ENCODE results near the gene KIF13A. TPM values are rescaled to one million over a fixed set of nuclear protein-coding genes. Genes with fewer than 3 reads are reported as not detected.

The KIF13A gene
- polyA plus RNA-seq, 4 donors: 24.9 to 34.9 (median 28.7) TPM

DNA sequence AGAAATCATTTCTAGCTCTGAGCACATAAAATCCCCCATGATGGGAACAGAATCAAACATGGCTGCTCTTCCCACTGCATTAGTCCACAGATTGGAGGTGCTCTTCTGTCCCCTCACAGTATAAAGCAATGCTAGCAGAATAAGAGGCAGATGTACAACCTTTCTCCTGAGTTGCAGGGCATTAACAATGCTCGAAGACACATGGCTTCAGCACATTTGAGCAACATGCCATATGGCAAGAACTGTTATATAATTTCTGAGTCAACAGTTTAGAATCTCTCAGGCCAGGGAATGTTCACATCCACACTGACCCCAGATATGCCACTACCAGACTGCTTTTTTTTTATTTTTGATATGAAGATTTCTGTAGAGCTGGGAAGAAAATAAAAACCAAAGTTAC lies 119.6 kb downstream of the KIF13A start:
- DNase-seq (no peak), FAIRE-seq (no peak)
- Histone ChIP-seq H3K36me3 (ENCODE audit: control insufficient read depth in 3 of 3, insufficient read depth in 2 of 3, low read depth in 1 of 3, low read length in 3 of 3) (peaks cover 0 to 5% (median 2%) of the 10 kb centered on the region in 3 donors), H3K27ac (ENCODE audit: low read depth in 1 of 3, low read length in 2 of 3) (no peak overlapping the region), H3K4me3 (ENCODE audit: low read depth in 1 of 3, low read length in 3 of 3) (no peak overlapping the region), H3K4me1 (ENCODE audit: control insufficient read depth in 3 of 3, insufficient read depth in 2 of 3, low read depth in 1 of 3, low read length in 2 of 3) (no peaks in the 10 kb centered on the region), H3K9me3 (ENCODE audit: control insufficient read depth in 2 of 2, insufficient read depth in 1 of 2, low read depth in 1 of 2, low read length in 1 of 2) (no peaks in the 10 kb centered on the region), H3K27me3 (ENCODE audit: control insufficient read depth in 3 of 3, insufficient read depth in 3 of 3, low read length in 3 of 3) (no peaks in the 10 kb centered on the region)
- 72 to 77% (median 74%) methylated on average over 1 of the region's 1 CpG for WGBS, 3 donors

DNA sequence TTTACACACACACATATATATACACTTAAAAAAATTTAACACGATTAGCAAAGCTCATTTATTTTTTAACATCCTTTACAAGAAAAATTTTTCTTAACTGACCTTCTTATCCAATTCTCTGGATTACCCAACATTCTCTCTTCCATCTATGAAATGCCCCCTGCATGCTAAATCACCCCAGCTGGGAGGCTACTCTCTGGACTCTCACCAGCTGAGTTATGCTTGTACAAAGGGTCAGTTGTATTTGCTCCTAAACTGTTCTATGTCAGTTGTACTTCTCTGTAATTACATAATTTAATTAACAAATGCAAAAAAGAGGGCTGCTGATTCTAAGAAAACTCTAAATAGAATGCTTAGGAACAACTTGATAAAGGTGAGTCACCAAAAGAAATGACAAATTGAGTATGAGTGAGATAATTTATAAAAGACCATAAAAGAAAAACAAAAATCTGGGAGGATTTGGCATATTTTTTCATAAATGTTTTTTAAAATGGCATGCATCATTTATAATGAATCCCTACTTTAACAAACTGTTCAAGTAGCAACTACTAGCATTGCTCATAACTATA lies 120.5 kb downstream of the KIF13A start:
- Histone ChIP-seq H3K4me1 (ENCODE audit: control insufficient read depth in 3 of 3, insufficient read depth in 2 of 3, low read depth in 1 of 3, low read length in 2 of 3) (no peaks in the 10 kb centered on the region), H3K27me3 (ENCODE audit: control insufficient read depth in 3 of 3, insufficient read depth in 3 of 3, low read length in 3 of 3) (no peaks in the 10 kb centered on the region), H3K9me3 (ENCODE audit: control insufficient read depth in 2 of 2, insufficient read depth in 1 of 2, low read depth in 1 of 2, low read length in 1 of 2) (no peaks in the 10 kb centered on the region), H3K27ac (ENCODE audit: low read depth in 1 of 3, low read length in 2 of 3) (no peak overlapping the region), H3K36me3 (ENCODE audit: control insufficient read depth in 3 of 3, insufficient read depth in 2 of 3, low read depth in 1 of 3, low read length in 3 of 3) (peaks cover 0 to 2% (median 2%) of the 10 kb centered on the region in 3 donors), H3K4me3 (ENCODE audit: low read depth in 1 of 3, low read length in 3 of 3) (no peak overlapping the region)
- WGBS, 3 donors: 84 to 100% (median 92%) methylated on average over 1 of the region's 1 CpG
- FAIRE-seq: no peak
- DNase-seq: no peak

DNA sequence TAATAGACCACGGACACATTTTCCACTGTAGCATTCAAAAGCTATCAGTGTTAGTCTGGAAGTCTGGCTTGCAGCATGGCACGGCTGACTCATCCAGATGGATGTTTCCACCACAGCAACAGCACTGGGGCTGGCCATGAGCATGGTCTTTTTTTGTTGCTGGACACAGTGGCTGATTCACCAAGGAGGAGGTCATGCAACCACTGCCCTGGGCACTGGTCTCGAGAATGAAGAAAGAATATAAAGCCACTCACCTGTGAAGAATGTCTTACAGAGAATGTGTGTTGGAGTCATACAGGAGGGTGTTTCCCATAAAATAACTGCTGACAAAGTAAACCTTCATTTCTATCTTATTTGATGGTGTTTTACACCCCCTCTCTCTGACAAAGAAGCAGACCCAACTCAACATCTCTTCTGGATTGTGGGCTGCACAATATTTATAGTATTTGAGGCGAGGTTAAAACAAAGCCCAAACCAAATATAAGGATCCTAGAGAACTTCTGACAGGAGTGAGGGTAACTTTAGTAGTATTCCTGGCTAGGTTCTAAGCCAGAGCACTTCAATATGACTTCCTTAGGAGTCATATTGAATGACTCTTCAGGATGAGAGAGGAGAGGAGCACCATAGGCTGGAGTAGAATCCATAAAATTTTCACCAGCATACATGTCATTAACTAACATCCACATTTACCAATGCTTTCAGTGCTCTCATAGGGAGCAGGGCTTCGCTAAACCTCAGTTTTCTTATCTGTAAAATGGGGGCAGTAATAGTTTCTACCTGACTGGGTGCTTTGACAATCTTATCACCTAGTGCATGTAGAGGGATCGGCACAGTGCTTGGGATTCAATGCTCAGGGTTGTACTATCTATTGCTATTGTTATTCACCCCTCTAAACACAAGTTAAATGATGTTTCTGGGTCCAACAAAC lies 121.4 kb downstream of the KIF13A start:
- Histone ChIP-seq H3K27me3 (ENCODE audit: control insufficient read depth in 3 of 3, insufficient read depth in 3 of 3, low read length in 3 of 3) (no peaks in the 10 kb centered on the region), H3K4me1 (ENCODE audit: control insufficient read depth in 3 of 3, insufficient read depth in 2 of 3, low read depth in 1 of 3, low read length in 2 of 3) (no peaks in the 10 kb centered on the region), H3K9me3 (ENCODE audit: control insufficient read depth in 2 of 2, insufficient read depth in 1 of 2, low read depth in 1 of 2, low read length in 1 of 2) (no peaks in the 10 kb centered on the region), H3K4me3 (ENCODE audit: low read depth in 1 of 3, low read length in 3 of 3) (no peak overlapping the region), H3K36me3 (ENCODE audit: control insufficient read depth in 3 of 3, insufficient read depth in 2 of 3, low read depth in 1 of 3, low read length in 3 of 3) (peaks cover 0 to 2% (median 0%) of the 10 kb centered on the region in 3 donors), H3K27ac (ENCODE audit: low read depth in 1 of 3, low read length in 2 of 3) (no peak overlapping the region)
- no peak for FAIRE-seq
- DNase-seq: no peak
- WGBS, 3 donors: 80 to 87% (median 83%) methylated on average over 6 of the region's 6 CpGs

DNA sequence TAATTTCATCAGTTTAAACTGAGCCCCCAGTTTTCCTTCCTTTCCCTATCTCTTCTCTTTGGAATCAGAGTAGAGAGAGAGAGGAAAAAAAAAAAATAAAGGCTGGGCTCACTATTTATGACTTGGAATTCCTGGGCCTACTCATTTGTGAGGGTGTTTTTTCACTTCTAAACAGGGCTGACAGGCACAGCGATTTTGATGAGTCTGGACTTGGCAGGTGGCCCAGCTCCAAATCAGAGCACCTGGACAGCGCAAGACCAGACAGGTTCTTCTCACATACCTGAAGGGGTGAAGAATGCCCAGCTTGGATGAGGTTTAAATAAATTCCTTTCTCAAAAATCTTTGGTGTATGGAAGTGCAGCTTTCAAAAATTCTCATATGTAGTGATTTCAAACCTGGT lies 122.2 kb downstream of the KIF13A start:
- no peak overlapping the region for H3K27ac ChIP-seq (ENCODE audit: low read depth in 1 of 3, low read length in 2 of 3)
- no peak for FAIRE-seq
- H3K4me1 ChIP-seq (ENCODE audit: control insufficient read depth in 3 of 3, insufficient read depth in 2 of 3, low read depth in 1 of 3, low read length in 2 of 3): no peaks in the 10 kb centered on the region
- WGBS, 3 donors: 37 to 63% (median 56%) methylated on average over 2 of the region's 2 CpGs
- DNase-seq: peak in 1 of 2 donors; percentile 26
- H3K27me3 ChIP-seq (ENCODE audit: control insufficient read depth in 3 of 3, insufficient read depth in 3 of 3, low read length in 3 of 3): no peaks in the 10 kb centered on the region
- no peak overlapping the region for H3K4me3 ChIP-seq (ENCODE audit: low read depth in 1 of 3, low read length in 3 of 3)
- H3K36me3 ChIP-seq (ENCODE audit: control insufficient read depth in 3 of 3, insufficient read depth in 2 of 3, low read depth in 1 of 3, low read length in 3 of 3): peaks cover 0 to 2% (median 0%) of the 10 kb centered on the region in 3 donors
- no peaks in the 10 kb centered on the region for H3K9me3 ChIP-seq (ENCODE audit: control insufficient read depth in 2 of 2, insufficient read depth in 1 of 2, low read depth in 1 of 2, low read length in 1 of 2)

DNA sequence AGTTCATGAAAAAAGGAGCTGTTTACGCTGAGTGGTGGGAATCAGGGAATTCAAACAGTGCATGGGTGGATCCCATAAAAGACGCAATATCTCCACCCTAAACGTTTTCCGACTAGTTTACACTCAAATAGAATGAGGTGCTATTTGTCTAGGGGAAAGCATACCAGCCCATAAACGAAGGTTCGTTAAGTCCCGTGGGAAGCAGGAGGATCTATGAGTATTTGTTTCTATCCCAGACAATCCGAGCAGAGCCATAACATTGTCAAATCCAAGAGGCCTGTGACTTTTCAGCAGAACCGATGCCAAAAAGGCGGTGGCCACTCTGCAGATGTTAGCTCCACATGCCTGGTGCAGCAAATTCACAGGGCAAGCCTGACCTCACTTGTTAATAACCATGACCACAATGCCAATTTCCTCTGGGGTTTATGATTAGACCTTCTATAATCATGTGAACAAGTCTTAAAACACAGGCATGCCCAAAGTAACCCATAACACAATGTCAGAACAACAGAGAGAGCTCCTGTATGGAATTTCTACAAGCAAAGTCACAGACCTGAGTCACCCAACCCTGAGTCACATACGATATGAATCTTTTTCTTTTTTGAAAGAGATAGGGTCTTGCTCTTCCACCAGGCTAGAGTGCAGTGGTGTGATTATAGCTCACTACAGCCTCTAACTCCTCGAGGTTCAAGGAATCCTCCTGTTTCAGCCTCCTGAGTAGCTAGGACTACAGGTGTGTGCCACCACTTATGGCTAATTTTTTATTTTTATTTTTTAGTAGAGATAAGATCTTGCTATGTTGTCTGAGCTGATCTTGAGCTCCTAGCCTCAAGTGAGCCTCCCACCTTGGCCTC lies 123.3 kb downstream of the KIF13A start:
- H3K4me1 ChIP-seq (ENCODE audit: control insufficient read depth in 3 of 3, insufficient read depth in 2 of 3, low read depth in 1 of 3, low read length in 2 of 3): no peaks in the 10 kb centered on the region
- no peak overlapping the region for H3K27ac ChIP-seq (ENCODE audit: low read depth in 1 of 3, low read length in 2 of 3)
- H3K36me3 ChIP-seq (ENCODE audit: control insufficient read depth in 3 of 3, insufficient read depth in 2 of 3, low read depth in 1 of 3, low read length in 3 of 3): peaks cover 0 to 2% (median 0%) of the 10 kb centered on the region in 3 donors
- no peak overlapping the region for H3K4me3 ChIP-seq (ENCODE audit: low read depth in 1 of 3, low read length in 3 of 3)
- FAIRE-seq (no peak), DNase-seq (no peak)
- no peaks in the 10 kb centered on the region for H3K9me3 ChIP-seq (ENCODE audit: control insufficient read depth in 2 of 2, insufficient read depth in 1 of 2, low read depth in 1 of 2, low read length in 1 of 2)
- H3K27me3 ChIP-seq (ENCODE audit: control insufficient read depth in 3 of 3, insufficient read depth in 3 of 3, low read length in 3 of 3): no peaks in the 10 kb centered on the region
- WGBS, 3 donors: 72 to 88% (median 83%) methylated on average over 12 of the region's 12 CpGs

DNA sequence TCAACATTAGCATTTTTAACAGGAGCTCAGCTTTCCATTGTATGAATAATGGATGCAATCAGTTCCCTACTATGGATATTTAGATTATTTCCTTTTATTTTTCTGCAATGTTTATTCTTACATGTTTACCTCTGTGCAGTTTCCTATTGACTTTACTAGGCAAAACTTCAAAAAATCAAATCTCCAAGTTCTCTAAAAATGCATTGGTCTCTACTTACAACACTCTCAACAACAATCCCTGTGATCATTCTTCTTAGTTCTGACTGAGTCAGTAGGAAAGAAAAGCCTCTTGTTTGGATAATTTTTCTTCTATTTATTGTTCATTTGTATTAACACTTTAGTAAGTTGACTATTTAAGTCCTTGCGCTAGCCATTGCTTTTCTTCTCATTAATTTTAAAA lies 126.1 kb downstream of the KIF13A start:
- Histone ChIP-seq H3K36me3 (ENCODE audit: control insufficient read depth in 3 of 3, insufficient read depth in 2 of 3, low read depth in 1 of 3, low read length in 3 of 3) (peaks cover 0 to 3% (median 2%) of the 10 kb centered on the region in 3 donors), H3K27ac (ENCODE audit: low read depth in 1 of 3, low read length in 2 of 3) (no peak overlapping the region), H3K9me3 (ENCODE audit: control insufficient read depth in 2 of 2, insufficient read depth in 1 of 2, low read depth in 1 of 2, low read length in 1 of 2) (no peaks in the 10 kb centered on the region), H3K4me3 (ENCODE audit: low read depth in 1 of 3, low read length in 3 of 3) (no peak overlapping the region), H3K4me1 (ENCODE audit: control insufficient read depth in 3 of 3, insufficient read depth in 2 of 3, low read depth in 1 of 3, low read length in 2 of 3) (no peaks in the 10 kb centered on the region), H3K27me3 (ENCODE audit: control insufficient read depth in 3 of 3, insufficient read depth in 3 of 3, low read length in 3 of 3) (no peaks in the 10 kb centered on the region)
- FAIRE-seq (no peak), DNase-seq (no peak)
- 90 to 100% (median 92%) methylated on average over 1 of the region's 1 CpG for WGBS, 3 donors

DNA sequence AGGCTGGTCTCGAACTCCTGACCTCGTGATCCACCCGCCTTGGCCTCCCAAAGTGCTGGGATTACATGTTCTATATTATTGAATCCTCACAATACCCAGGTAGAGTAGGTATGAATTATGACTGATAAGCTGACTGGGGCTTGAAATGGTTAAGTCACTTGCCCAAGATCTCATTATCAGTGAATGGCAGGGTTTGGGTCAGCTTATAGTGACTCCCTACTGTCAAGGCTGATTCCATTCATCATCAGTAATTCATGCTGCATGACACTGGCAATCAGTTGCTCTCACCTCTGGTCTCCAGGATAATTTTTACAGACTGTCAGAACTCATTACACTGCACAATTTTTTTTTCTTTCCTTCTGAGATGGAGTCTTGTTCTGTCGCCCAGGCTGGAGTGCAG lies 127.6 kb downstream of the KIF13A start:
- no peak overlapping the region for H3K4me3 ChIP-seq (ENCODE audit: low read depth in 1 of 3, low read length in 3 of 3)
- H3K9me3 ChIP-seq (ENCODE audit: control insufficient read depth in 2 of 2, insufficient read depth in 1 of 2, low read depth in 1 of 2, low read length in 1 of 2): no peaks in the 10 kb centered on the region
- no peak for FAIRE-seq
- peaks cover 0 to 5% (median 3%) of the 10 kb centered on the region in 3 donors for H3K36me3 ChIP-seq (ENCODE audit: control insufficient read depth in 3 of 3, insufficient read depth in 2 of 3, low read depth in 1 of 3, low read length in 3 of 3)
- no peak for DNase-seq
- H3K4me1 ChIP-seq (ENCODE audit: control insufficient read depth in 3 of 3, insufficient read depth in 2 of 3, low read depth in 1 of 3, low read length in 2 of 3): no peaks in the 10 kb centered on the region
- no peaks in the 10 kb centered on the region for H3K27me3 ChIP-seq (ENCODE audit: control insufficient read depth in 3 of 3, insufficient read depth in 3 of 3, low read length in 3 of 3)
- H3K27ac ChIP-seq (ENCODE audit: low read depth in 1 of 3, low read length in 2 of 3): no peak overlapping the region
- WGBS, 3 donors: 95 to 97% (median 96%) methylated on average over 4 of the region's 4 CpGs

DNA sequence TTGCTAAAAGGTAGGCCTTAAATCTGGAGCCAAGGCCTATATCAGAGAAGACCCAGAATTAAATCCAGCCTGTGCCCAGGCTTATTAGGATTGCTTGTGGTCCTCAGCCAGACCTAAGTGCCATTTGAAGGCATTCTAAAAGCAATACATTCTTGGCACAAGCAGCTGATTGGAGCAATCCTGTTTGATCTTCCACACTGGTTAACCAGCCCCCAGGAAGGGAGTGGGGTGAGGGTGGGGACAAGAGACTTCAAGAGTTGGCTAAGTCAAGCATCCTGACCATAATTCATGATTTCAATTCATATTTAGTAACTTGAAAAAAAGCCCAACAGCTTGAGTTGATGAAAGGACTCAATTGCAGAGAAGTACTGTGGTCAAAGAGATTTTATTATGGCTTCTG lies 128.9 kb downstream of the KIF13A start:
- no peaks in the 10 kb centered on the region for H3K9me3 ChIP-seq (ENCODE audit: control insufficient read depth in 2 of 2, insufficient read depth in 1 of 2, low read depth in 1 of 2, low read length in 1 of 2)
- peaks cover 0 to 5% (median 3%) of the 10 kb centered on the region in 3 donors for H3K36me3 ChIP-seq (ENCODE audit: control insufficient read depth in 3 of 3, insufficient read depth in 2 of 3, low read depth in 1 of 3, low read length in 3 of 3)
- no peak overlapping the region for H3K27ac ChIP-seq (ENCODE audit: low read depth in 1 of 3, low read length in 2 of 3)
- FAIRE-seq: no peak
- no peaks in the 10 kb centered on the region for H3K4me1 ChIP-seq (ENCODE audit: control insufficient read depth in 3 of 3, insufficient read depth in 2 of 3, low read depth in 1 of 3, low read length in 2 of 3)
- no peaks in the 10 kb centered on the region for H3K27me3 ChIP-seq (ENCODE audit: control insufficient read depth in 3 of 3, insufficient read depth in 3 of 3, low read length in 3 of 3)
- no peak overlapping the region for H3K4me3 ChIP-seq (ENCODE audit: low read depth in 1 of 3, low read length in 3 of 3)
- DNase-seq: no peak

Measured in small intestine (tissue), 7 donors.